NCI-H526 (cell line): Measurements from ENCODE around the gene WNT5B.

Source experiments
- DNase-seq, 2 experiments: peaks; one replicate each; lab custom pipeline; 2025; lab: John Stamatoyannopoulos, UW

The WNT5B gene

DNA sequence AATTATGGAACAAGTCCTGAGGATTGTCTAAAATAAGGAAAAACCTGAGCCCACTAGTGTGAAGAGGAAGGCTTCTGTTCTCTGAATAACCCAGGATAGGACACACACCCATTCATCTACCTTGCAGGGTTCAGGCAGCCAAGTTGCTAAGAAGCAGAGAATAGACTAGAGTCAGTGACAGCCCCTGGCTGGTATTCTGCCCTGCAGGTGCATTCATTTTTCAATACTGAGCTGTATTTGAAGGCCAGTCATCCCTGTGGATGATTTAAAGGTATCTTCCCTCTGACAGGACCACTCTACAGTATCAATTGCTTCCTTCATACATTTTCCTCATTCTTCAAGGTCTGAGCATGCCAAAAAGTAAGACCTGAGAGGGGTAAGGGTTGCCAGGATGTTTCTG is 22.9 kb downstream of the WNT5B start:
- DNase-seq, result no peak

- no peak for DNase-seq
Observed at GRCh38 chr12:1655225-1655788, 26.3 kb downstream of the WNT5B start.

DNA sequence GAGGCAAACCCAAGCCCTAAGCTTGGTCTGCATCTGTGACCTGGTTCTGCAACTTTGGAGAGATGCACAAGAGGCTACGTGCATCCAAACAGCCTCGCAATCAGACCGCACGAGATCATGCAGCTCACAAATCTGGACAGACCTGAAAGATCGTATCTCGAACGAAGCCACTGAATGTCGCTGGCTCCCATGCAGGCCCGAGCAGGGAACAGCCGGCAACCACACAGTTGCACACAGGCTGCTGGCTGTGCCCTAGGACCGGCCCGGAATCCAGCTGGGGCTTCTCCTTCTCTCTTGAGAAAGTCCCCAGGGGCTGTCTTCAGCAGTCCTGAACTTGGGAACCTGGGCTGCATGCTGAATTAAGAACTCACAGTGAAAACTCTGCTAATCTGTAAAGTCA is 27.9 kb downstream of the WNT5B start:
- no peak for DNase-seq

DNA sequence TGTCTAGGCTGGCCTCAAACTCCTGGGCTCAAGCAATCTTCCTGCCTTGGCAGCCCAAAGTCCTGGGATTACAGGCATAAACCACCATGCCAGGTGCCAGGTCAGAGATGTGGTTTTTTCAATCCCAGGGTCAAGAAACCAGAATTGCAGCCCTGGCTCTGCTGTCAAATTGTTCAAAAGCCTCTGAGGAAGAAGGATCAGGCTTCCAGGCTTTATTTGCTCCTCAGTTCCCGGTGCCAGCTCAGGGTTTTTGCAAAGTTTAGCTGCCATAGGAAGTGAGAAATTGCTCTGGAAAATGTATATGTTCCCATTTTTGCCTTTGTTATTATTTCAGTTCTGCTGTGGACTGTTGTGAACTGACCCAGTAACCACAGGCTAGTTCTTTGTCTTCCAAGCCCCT is 28.7 kb downstream of the WNT5B start:
- no peak for DNase-seq

- DNase-seq, result peak in 1 of 2 experiments; percentile 23
Observed at GRCh38 chr12:1660304-1661187, 31.5 kb downstream of the WNT5B start.

DNA sequence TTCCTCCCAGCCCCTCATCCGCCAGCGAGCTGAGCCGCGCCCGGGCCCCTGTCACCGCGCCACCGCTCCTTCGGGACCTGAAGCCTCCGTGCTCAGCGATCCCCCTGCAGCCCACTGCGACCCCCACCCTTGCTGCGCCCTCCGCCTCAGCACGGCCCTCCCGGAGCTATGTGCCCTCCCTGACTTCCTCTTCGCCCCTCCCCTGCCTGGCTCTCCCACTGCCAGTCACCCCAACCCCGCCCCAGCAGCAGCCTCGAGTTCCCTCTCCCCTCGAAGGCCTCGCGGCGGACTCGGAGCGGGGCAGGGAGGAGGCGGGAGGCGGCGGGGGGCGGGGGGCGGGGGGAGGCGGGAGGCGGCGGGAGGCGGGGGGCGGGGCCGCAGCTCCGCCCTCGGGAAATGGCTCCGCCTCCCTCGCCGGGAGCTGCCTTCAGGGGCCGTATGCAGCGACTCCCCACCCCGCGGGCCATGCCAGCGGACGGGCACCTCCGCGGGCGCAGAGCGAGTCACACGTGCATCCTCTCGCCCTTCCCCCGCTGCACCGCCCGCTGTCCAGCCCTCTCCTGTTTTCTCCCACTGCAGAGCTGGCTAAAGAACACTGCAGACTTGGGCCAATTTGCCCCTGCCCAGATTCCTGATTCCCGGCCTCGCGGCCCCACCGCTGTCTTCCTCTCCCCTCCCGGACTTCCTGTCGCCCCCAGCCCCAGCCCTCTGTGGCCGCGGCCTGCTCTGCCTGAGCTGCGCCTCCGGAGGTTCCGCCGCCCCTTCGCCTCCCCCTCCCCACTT is 32.7 kb downstream of the WNT5B start:
- DNase-seq, result peak; percentile 57 to 85

DNA sequence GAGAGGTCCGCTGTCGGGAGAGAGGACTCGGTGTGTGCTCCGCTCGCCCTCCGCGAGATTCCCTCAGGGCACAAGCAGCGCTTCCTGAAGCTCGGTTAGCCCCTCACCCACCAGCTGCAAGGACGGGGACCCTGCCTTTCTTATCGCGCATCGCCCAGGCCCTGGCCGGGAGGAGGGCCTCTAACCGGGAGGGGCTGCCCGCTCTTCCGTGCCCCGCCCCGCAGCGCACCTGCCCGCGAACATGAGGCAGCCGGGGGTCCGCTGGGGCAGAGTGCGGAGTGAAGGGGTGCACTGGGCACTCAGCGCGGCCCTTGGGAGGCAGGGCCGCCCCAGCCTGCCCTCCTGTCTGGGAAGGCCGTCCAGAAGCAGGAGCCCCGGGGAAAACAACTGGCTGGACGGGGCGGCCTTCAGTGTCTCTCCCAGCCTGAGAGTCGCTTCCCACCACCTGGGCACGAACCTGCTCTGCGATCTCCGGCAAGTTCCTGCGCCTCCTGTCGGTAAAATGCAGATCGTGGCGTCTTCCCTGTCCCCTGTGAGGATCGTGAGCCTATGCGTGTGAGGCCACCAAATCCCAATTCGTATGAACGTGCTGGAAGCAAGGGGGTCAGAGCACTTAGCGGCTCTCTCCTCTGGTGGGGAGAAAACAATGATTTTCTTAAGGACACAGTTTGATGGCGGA is 33.9 kb downstream of the WNT5B start:
- DNase-seq, result peak; percentile 77 to 93

DNA sequence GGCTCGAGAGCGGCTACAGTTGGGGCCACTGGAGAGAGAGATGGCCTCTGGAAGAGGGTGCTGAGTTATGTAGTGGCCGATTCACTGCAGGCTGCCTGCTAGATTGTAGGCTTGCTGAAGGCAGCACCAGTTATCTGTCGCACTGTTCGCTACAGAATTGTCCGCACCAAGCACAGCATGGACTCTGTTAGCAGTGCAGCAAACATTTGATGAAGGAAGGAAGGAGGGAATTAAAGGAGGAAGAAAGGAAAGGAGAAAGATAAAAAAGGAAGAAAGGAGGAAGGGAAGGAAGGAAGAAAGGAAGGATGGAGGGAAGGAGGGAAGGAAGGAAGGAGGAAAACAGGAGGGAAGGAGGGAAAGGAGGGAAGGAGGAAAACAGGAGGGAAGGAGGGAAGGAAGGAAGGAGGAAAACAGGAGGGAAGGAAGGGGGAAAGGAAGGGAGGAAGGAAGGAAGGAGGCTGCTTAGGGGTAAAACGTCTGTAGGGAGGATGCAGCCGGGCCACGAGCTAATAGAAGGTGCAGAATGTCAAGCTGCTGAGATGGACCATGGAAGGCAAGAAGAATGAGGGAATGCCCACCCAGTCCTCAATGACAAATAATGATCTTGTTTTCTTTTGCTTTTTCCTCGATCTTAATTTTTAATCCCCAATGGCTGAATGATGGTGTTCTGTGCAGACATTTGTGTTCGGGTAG is 34.6 kb downstream of the WNT5B start:
- DNase-seq, result no peak

DNA sequence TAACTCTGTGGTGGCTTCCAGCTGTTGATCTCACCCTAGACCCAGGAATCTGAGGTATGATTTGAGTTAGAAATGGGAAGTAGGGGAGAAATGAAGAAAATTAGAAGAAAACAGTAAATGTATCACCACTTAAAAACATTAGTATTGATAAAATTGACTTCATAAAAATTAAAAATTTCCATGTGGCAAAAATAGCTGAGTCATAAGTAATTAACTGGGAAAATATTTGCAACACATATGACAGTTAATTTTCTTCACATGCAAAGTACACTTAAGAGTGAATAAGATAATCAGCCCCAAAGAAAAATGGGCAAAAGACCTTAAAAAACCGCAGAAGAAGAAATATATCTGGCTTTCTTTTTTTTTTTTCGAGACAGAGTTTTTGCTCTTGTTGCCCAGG is 36.3 kb downstream of the WNT5B start:
- DNase-seq, result no peak

DNA sequence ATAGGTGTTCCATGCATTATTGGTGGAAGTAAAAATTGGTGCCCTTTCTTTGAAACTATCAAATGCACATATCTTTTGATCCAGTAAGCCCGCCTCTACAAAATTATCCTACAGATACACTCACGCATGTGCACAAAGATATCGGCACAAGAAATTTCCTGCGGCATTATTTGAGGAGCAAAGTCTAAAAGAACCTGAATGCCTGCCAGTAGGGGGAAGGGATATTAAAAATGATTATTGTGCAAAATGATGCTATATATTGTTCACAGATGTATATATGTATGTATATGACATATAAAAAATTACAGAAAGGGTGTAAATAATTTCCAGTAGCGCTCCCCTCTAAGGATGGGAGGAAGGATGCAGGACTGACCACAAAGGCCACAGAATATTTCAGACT is 37.2 kb downstream of the WNT5B start:
- no peak for DNase-seq

GRCh38 chr12:1666685-1667162 is 37.7 kb downstream of the WNT5B start:
- no peak for DNase-seq

DNA sequence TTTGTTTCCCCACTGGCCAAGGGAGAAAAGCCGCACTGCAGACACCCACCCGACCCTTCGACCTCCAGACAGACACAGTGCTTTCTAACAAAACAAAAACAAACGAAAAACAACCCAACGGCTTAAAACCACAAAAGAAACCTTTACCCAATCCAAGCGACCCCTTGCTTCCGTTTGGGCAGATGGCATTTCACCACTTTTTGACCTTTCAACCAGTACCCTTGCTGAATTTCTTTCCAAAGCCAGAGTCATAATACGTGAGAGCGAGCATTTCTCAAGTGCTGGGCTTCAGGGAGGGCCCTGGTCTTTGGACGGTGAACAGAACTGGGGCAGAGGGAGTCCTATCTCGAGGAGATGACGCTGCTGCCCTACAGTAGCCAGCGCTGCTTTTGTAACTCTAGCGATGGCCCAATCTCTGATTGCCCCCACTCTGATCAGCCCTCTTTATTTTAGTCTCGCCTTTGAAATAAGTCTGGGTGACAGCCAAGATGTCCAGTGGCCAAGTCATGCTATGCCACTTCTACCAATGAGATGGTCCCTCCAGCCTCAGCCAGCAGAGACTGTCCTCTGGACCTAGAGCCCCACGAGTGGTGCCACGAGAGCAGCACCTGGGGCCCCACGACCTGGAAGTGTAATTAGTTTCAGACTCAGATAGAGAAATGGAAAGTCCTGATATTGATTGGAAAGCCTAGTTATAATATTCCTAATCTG is 40.0 kb downstream of the WNT5B start:
- DNase-seq, result no peak

- DNase-seq, result no peak
Observed at GRCh38 chr12:1670358-1671268, 41.6 kb downstream of the WNT5B start.

- DNase-seq, result no peak
Observed at GRCh38 chr12:1676043-1676442, 47.0 kb downstream of the WNT5B start.

- no peak for DNase-seq
Observed at GRCh38 chr12:1680804-1681492, 51.9 kb downstream of the WNT5B start.

DNA sequence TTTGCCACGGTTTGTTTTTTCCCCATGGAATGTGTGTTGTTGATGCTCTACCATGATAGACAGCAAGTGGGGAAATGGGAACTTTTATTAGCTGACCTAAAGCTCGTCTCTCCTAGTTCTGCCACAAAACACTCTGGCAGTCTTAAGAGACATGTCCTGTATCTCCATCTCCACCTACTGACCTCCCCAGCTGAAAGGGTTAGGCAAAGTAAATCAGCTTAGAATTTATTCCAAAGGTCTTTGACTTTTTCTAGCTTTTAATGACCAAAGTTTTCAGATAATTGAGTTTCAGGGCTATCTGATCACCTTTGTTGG is 52.4 kb downstream of the WNT5B start:
- no peak for DNase-seq

DNA sequence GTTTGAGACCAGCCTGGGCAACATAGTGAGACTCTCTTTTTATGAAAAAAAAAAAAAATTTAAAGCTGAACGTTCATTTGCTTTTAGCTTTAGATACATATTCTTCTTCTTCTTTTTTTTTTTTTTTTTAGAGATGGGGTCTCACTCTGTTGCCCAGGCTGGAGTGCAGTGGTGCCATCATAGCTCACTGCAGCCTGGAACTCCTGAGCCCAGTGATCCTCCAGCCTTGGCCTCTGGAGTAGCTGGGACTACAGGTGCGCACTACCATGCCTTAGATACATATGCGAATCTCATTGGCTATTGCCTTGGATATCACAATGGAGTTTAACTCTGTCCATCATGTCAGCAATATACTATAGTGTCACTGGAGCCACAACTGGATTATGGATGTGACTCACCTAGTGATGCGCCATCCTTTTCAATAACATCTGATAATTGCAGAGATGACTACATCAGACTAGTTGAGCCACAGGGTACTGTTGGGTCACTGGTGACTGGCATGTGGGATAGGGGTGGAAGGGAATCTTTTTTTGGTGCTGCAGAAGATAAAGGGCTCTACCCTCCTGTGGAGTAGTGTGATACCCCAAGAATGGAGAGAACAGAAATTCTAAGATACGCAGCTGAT is 59.2 kb downstream of the WNT5B start:
- DNase-seq, result no peak

- peak; percentile 94 to 99 for DNase-seq
Observed at GRCh38 chr12:1690578-1691122, 61.6 kb downstream of the WNT5B start, which contains the start of gene ADIPOR2. Gene ADIPOR2, plus strand, starts transcription at chr12:1691070. Its CDS starts 63,274 bp downstream, at chr12:1754344.
